Measurements from ENCODE around the gene GSDMA. TPM values are rescaled to one million over a fixed set of nuclear protein-coding genes. Genes with fewer than 3 reads are reported as not detected.

The GSDMA gene
- total RNA-seq, 2 experiments from 2014 or later, result 0.14 TPM; not detected in 1

- peaks cover 32% of the 10 kb centered on the region for H3K4me1 Mint-ChIP-seq (ENCODE audit: low read depth)
- ChIA-PET CTCF (interaction anchor here (1.6 kb wide), 1 partner anchor 18 kb away, joined by 4 read pairs; no protein-coding TSS in a partner anchor), POLR2A (interaction anchor here (0.9 kb wide), 1 partner anchor 123 kb away, joined by 3 read pairs; no protein-coding TSS in a partner anchor)
- no peaks in the 10 kb centered on the region for H3K9me3 ChIP-seq (ENCODE audit: control insufficient read depth in 1 of 2, insufficient read depth in 1 of 2, low read length in 2 of 2)
- peak overlapping the region; percentile 9 for H3K4me3 Mint-ChIP-seq
- no peak for TF ChIP-seq CTCF (IDR thresholded peaks at IDR 0.05)
- DNase-seq, result no peak
- no peak for ATAC-seq (ENCODE audit: poor library complexity)
- peaks cover 30% of the 10 kb centered on the region for H3K4me1 ChIP-seq (ENCODE audit: insufficient read depth, low read length)
- H3K27me3 Mint-ChIP-seq, result no peaks in the 10 kb centered on the region
- H3K27me3 ChIP-seq (ENCODE audit: control insufficient read depth in 1 of 2, insufficient read depth in 2 of 2, low read length in 2 of 2), result no peaks in the 10 kb centered on the region
- no peaks in the 10 kb centered on the region for H3K9me3 Mint-ChIP-seq
- H3K36me3 Mint-ChIP-seq (ENCODE audit: low read depth), result peaks cover 20% of the 10 kb centered on the region
- H3K36me3 ChIP-seq (ENCODE audit: insufficient read depth, low read length), result no peaks in the 10 kb centered on the region
- no peak overlapping the region for H3K27ac ChIP-seq (ENCODE audit: low read depth in 1 of 2, low read length in 2 of 2)
- intact Hi-C loops (cut with DNase I, micrococcal nuclease), result loop anchor here (2.0 to 10.0 kb wide), 7 partner anchors 32 to 475 kb away; partner anchors contain the start of genes GSDMA (in 1 of the 2), MED1 (in 1 of the 2) and MED24 (in 1 of the 2)
- H3K4me3 ChIP-seq (ENCODE audit: low read length), result no peak overlapping the region
- no peak overlapping the region for H3K27ac Mint-ChIP-seq
These were observed 33.0 kb upstream of the GSDMA start for GRCh38 chr17:39929646-39930407.

GRCh38 chr17:39933912-39934311 is 28.9 kb upstream of the GSDMA start:
- no peak overlapping the region for H3K4me3 Mint-ChIP-seq
- Histone ChIP-seq H3K4me1 (ENCODE audit: insufficient read depth, low read length) (no peaks in the 10 kb centered on the region), H3K27me3 (ENCODE audit: control insufficient read depth in 1 of 2, insufficient read depth in 2 of 2, low read length in 2 of 2) (no peaks in the 10 kb centered on the region), H3K36me3 (ENCODE audit: insufficient read depth, low read length) (no peaks in the 10 kb centered on the region), H3K4me3 (ENCODE audit: low read length) (no peak overlapping the region), H3K27ac (ENCODE audit: low read depth in 1 of 2, low read length in 2 of 2) (no peak overlapping the region), H3K9me3 (ENCODE audit: control insufficient read depth in 1 of 2, insufficient read depth in 1 of 2, low read length in 2 of 2) (no peaks in the 10 kb centered on the region)
- H3K27me3 Mint-ChIP-seq, result no peaks in the 10 kb centered on the region
- intact Hi-C loops (cut with DNase I, micrococcal nuclease), result no loop called here
- no peaks in the 10 kb centered on the region for H3K4me1 Mint-ChIP-seq (ENCODE audit: low read depth)
- TF ChIP-seq CTCF (IDR thresholded peaks at IDR 0.05), result no peak
- CTCF ChIA-PET, result no interaction called here
- H3K9me3 Mint-ChIP-seq, result no peaks in the 10 kb centered on the region
- no peaks in the 10 kb centered on the region for H3K36me3 Mint-ChIP-seq (ENCODE audit: low read depth)
- no peak for DNase-seq
- POLR2A ChIA-PET, result no interaction called here
- H3K27ac Mint-ChIP-seq, result no peak overlapping the region
- ATAC-seq (ENCODE audit: poor library complexity), result no peak

GRCh38 chr17:39934324-39934723 is 28.5 kb upstream of the GSDMA start:
- H3K27ac Mint-ChIP-seq, result no peak overlapping the region
- CTCF ChIA-PET, result no interaction called here
- H3K9me3 ChIP-seq (ENCODE audit: control insufficient read depth in 1 of 2, insufficient read depth in 1 of 2, low read length in 2 of 2), result no peaks in the 10 kb centered on the region

More at GRCh38 chr17:39934324-39934723, 28.5 kb upstream of the GSDMA start:
- Histone ChIP-seq H3K27ac (ENCODE audit: low read depth in 1 of 2, low read length in 2 of 2) (no peak overlapping the region), H3K4me1 (ENCODE audit: insufficient read depth, low read length) (no peaks in the 10 kb centered on the region), H3K4me3 (ENCODE audit: low read length) (no peak overlapping the region), H3K27me3 (ENCODE audit: control insufficient read depth in 1 of 2, insufficient read depth in 2 of 2, low read length in 2 of 2) (no peaks in the 10 kb centered on the region), H3K36me3 (ENCODE audit: insufficient read depth, low read length) (no peaks in the 10 kb centered on the region)
- Mint-ChIP-seq H3K4me3 (no peak overlapping the region), H3K9me3 (no peaks in the 10 kb centered on the region), H3K4me1 (ENCODE audit: low read depth) (peaks cover 3% of the 10 kb centered on the region), H3K36me3 (ENCODE audit: low read depth) (no peaks in the 10 kb centered on the region), H3K27me3 (no peaks in the 10 kb centered on the region)
- no peak for DNase-seq
- intact Hi-C loops (cut with DNase I, micrococcal nuclease), result no loop called here
- TF ChIP-seq CTCF (IDR thresholded peaks at IDR 0.05), result no peak
- ATAC-seq (ENCODE audit: poor library complexity), result no peak
- POLR2A ChIA-PET, result no interaction called here

Measured in CD4-positive, alpha-beta T cell (primary cell).